H1 (cell line): ENCODE measurements around the gene RCAN2. TPM values are rescaled to one million over a fixed set of nuclear protein-coding genes. Genes with fewer than 3 reads are reported as not detected.

Source experiments
- CTCF ChIA-PET: fragments of 300-600 bp; sonication (Branson Sonifier 250); formaldehyde crosslinking; loops from one replicate; lab custom pipeline; 2021; ENCODE audit not compliant: partially characterized antibody; lab: Charles Lee
- POLR2A ChIA-PET: fragments of 300-600 bp; sonication (Branson Sonifier 250); formaldehyde crosslinking; loops from one replicate; lab custom pipeline; 2021; ENCODE audit warnings: inconsistent platforms; ENCODE audit not compliant: partially characterized antibody; lab: Charles Lee
- DNase-seq, 2 experiments: peaks; one replicate each; pipeline versions ENCODE4 v3.0.0 to v3.0.0-alpha.2; 2010 to 2022; ENCODE audit warnings: low spot score in 2 of 2, low read depth in 1 of 2, mixed read lengths in 1 of 2
- FAIRE-seq: peaks from 2 replicates; lab custom pipeline; 2011; peaks lifted over from hg19 to GRCh38; lab: Jason Lieb, UNC
- H2AFZ ChIP-seq: 2 replicates; pipeline ENCODE4 v1.8.1; 2012; ENCODE audit warnings: low read length, inconsistent platforms
- H2AK5ac ChIP-seq: 2 replicates; pipeline ENCODE4 v1.6.1; 2013; ENCODE audit warnings: low read depth, low read length
- H2BK120ac ChIP-seq: replicated peaks from 2 replicates; pipeline ENCODE3; 2013; ENCODE audit warnings: low read depth, low read length, inconsistent platforms
- H2BK12ac ChIP-seq: 2 replicates; pipeline ENCODE4 v1.6.1; 2013; ENCODE audit warnings: low read depth, low read length
- H2BK15ac ChIP-seq: 2 replicates; pipeline ENCODE4 v1.6.1; 2013; ENCODE audit warnings: low read length
- H2BK20ac ChIP-seq: 2 replicates; pipeline ENCODE4 v1.6.1; 2013; ENCODE audit warnings: low read length
- H2BK5ac ChIP-seq: 2 replicates; pipeline ENCODE4 v1.6.1; 2013; ENCODE audit warnings: low read depth, low read length
- H3K14ac ChIP-seq: 2 replicates; pipeline ENCODE4 v1.6.1; 2013; ENCODE audit warnings: inconsistent platforms; ENCODE audit not compliant: insufficient read length
- H3K18ac ChIP-seq: 2 replicates; pipeline ENCODE4 v1.6.1; 2013; ENCODE audit warnings: low read length; ENCODE audit errors: extremely low read depth
- H3K23ac ChIP-seq: 2 replicates; pipeline ENCODE4 v1.6.1; 2013; ENCODE audit warnings: inconsistent platforms; ENCODE audit not compliant: insufficient read length
- H3K23me2 ChIP-seq: 2 replicates; pipeline ENCODE4 v1.6.1; 2013; ENCODE audit warnings: low read depth, low read length
- H3K27ac ChIP-seq: 2 replicates; pipeline ENCODE4 v1.6.1; 2011; ENCODE audit warnings: low read depth, low read length, inconsistent platforms
- H3K27me3 ChIP-seq, 4 experiments: replicated peaks in 1 of 4; 1 replicate in 1 of 4; 2 replicates in 3 of 4; pipeline versions ENCODE4 v1.6.1 to v1.8.1; 2011 to 2013; ENCODE audit warnings: low read length in 3 of 4, mild to moderate bottlenecking in 3 of 4, inconsistent platforms in 2 of 4, mixed read lengths in 2 of 4, moderate library complexity in 1 of 4; ENCODE audit not compliant: control insufficient read depth in 3 of 4, insufficient read depth in 3 of 4; ENCODE audit errors: extremely low read depth in 1 of 4
- H3K36me3 ChIP-seq, 4 experiments: 2 replicates each; pipeline versions ENCODE4 v1.6.1 to v1.8.1; 2011 to 2013; ENCODE audit warnings: mild to moderate bottlenecking in 4 of 4, low read length in 3 of 4, moderate library complexity in 2 of 4, control low read depth in 1 of 4, inconsistent platforms in 1 of 4; ENCODE audit not compliant: insufficient read depth in 4 of 4, control insufficient read depth in 2 of 4
- H3K4ac ChIP-seq: replicated peaks from 2 replicates; pipeline ENCODE3; 2013; ENCODE audit warnings: low read length, low read depth, mixed read lengths, inconsistent platforms; ENCODE audit not compliant: insufficient read length
- H3K4me1 ChIP-seq, 4 experiments: replicated peaks in 1 of 4; 1 replicate in 1 of 4; 2 replicates in 3 of 4; pipeline versions ENCODE4 v1.6.1 to v1.8.1; 2011 to 2013; ENCODE audit warnings: low read length in 3 of 4, inconsistent platforms in 2 of 4, mixed read lengths in 1 of 4; ENCODE audit not compliant: insufficient read depth in 4 of 4, control insufficient read depth in 3 of 4
- H3K4me2 ChIP-seq, 2 experiments: 2 replicates each; pipeline versions ENCODE4 v1.6.1 to v1.8.1; 2011 to 2013; ENCODE audit warnings: low read depth in 2 of 2, low read length in 2 of 2, control low read depth in 1 of 2, inconsistent platforms in 1 of 2, mild to moderate bottlenecking in 1 of 2; ENCODE audit not compliant: insufficient read depth in 1 of 2
- H3K4me3 ChIP-seq, 4 experiments: fragments of 200-600, 300-600 bp in 1 of 4; sonication (generic), shearing (Covaris generic), sonication (Bioruptor Twin) in 1 of 4; 2 replicates each; pipeline versions ENCODE4 v1.5.1 to v1.8.1; 2011 to 2016; ENCODE audit warnings: low read length in 4 of 4, low read depth in 3 of 4, control low read depth in 2 of 4, inconsistent platforms in 2 of 4, mild to moderate bottlenecking in 2 of 4, mixed read lengths in 1 of 4, moderate library complexity in 1 of 4; ENCODE audit not compliant: insufficient read depth in 2 of 4; ENCODE audit errors: extremely low read depth in 1 of 4
- H3K56ac ChIP-seq: replicated peaks from 2 replicates; pipeline ENCODE3; 2013; ENCODE audit warnings: low read depth, mild to moderate bottlenecking, mixed read lengths, low read length, inconsistent platforms; ENCODE audit not compliant: insufficient read length
- H3K79me1 ChIP-seq: 2 replicates; pipeline ENCODE4 v1.6.1; 2013; ENCODE audit warnings: low read depth, low read length, control low read depth
- H3K79me2 ChIP-seq, 2 experiments: 2 replicates each; pipeline versions ENCODE4 v1.6.1 to v1.8.1; 2012 to 2013; ENCODE audit warnings: low read length in 2 of 2, mild to moderate bottlenecking in 2 of 2, inconsistent platforms in 1 of 2; ENCODE audit not compliant: insufficient read depth in 2 of 2, control insufficient read depth in 1 of 2
- H3K9ac ChIP-seq, 4 experiments: replicated peaks in 1 of 4; 1 replicate in 1 of 4; 2 replicates in 3 of 4; pipeline versions ENCODE4 v1.6.1 to v1.8.1; 2011 to 2013; ENCODE audit warnings: low read depth in 3 of 4, low read length in 3 of 4, control low read depth in 2 of 4, mild to moderate bottlenecking in 2 of 4, moderate library complexity in 2 of 4, inconsistent platforms in 1 of 4; ENCODE audit errors: extremely low read depth in 1 of 4
- H3K9me3 ChIP-seq, 2 experiments: 2 replicates each; pipeline versions ENCODE4 v1.6.1 to v1.8.1; 2012 to 2013; ENCODE audit warnings: mild to moderate bottlenecking in 2 of 2, moderate library complexity in 2 of 2, control low read depth in 1 of 2, inconsistent platforms in 1 of 2, low read depth in 1 of 2, low read length in 1 of 2, mixed read lengths in 1 of 2; ENCODE audit not compliant: insufficient read depth in 2 of 2
- H4K20me1 ChIP-seq, 2 experiments: replicated peaks in 1 of 2; 2 replicates each; pipeline versions ENCODE3 to v1.8.1; 2011 to 2013; ENCODE audit warnings: inconsistent platforms in 2 of 2, low read length in 2 of 2, mild to moderate bottlenecking in 1 of 2; ENCODE audit not compliant: insufficient read depth in 2 of 2, control insufficient read depth in 1 of 2
- H4K5ac ChIP-seq: 2 replicates; pipeline ENCODE4 v1.6.1; 2013; ENCODE audit warnings: low read length, low read depth, mixed read lengths, inconsistent platforms; ENCODE audit not compliant: insufficient read length
- H4K8ac ChIP-seq: 2 replicates; pipeline ENCODE4 v1.8.0; 2013; ENCODE audit warnings: mild to moderate bottlenecking, moderate library complexity, low read length, inconsistent platforms; ENCODE audit not compliant: insufficient read depth; ENCODE audit errors: extremely low read depth
- H4K91ac ChIP-seq: replicated peaks from 2 replicates; pipeline ENCODE3; 2013; ENCODE audit warnings: low read length, mixed read lengths, inconsistent platforms; ENCODE audit not compliant: insufficient read length
- CHD1 ChIP-seq: IDR thresholded peaks from 2 replicates; pipeline ENCODE4 v1.6.1; 2012; ENCODE audit warnings: low read depth, low read length, improper control_type of control experiment
- CTBP2 ChIP-seq: IDR thresholded peaks from 2 replicates; pipeline ENCODE4 v1.7.0; 2011; ENCODE audit warnings: borderline replicate concordance, mild to moderate bottlenecking, moderate library complexity, mixed read lengths, low read length; ENCODE audit not compliant: insufficient read depth, insufficient read length
- E2F6 ChIP-seq: IDR thresholded peaks from 2 replicates; pipeline ENCODE4 v1.6.1; 2012; ENCODE audit warnings: inconsistent platforms
- SP2 ChIP-seq: IDR thresholded peaks from 2 replicates; pipeline ENCODE4 v1.6.1; 2012; ENCODE audit warnings: mild to moderate bottlenecking, low read length, inconsistent platforms
- polyA plus RNA-seq, 7 experiments: library from polyadenylated mRNA; depleted of rRNA in 3 of 7; stranded (reverse) in 5 of 7; unstranded in 2 of 7; fragments of >200 nt in 5 of 7; fragments of 200-250 nt in 2 of 7; gene quantifications; 1 replicate in 5 of 7; 2 replicates in 1 of 7; 4 replicates in 1 of 7; pipeline versions ENCODE4 v1.2.1 to v1.2.3, GENCODE V29; 2011 to 2013; ENCODE audit warnings: missing spikeins in 2 of 7, mixed read lengths in 2 of 7
- total RNA-seq: library from RNA; stranded (reverse); fragmentation: NEBNext Ultra II Directional; extraction: Animal tissue kit (Norgen Biotek cat#: 25700); gene quantifications from 2 replicates; pipeline ENCODE4 v1.2.1, GENCODE V29; 2021

The RCAN2 gene
- total and polyA plus RNA-seq, 2 of the 8 experiments (the other 6 are each of a cell fraction or from before 2014, with no cell fraction given) = 5.0 to 8.5 TPM

- ChIA-PET POLR2A (no interaction called here), CTCF (interaction anchor here (1.4 to 2.1 kb wide), 2 partner anchors 9 to 13 kb away, joined by 4 to 5 read pairs; no protein-coding TSS in a partner anchor)
- no peak overlapping the region for H4K8ac ChIP-seq
- H2BK5ac ChIP-seq = no peak overlapping the region
- no peak overlapping the region for H2BK120ac ChIP-seq
- no peak overlapping the region for H2BK20ac ChIP-seq
- H3K9ac ChIP-seq = no peak overlapping the region
- TF ChIP-seq CTBP2 = no peak
- no peak for TF ChIP-seq SP2
- TF ChIP-seq E2F6 = no peak
- no peak for TF ChIP-seq CHD1
- no peak overlapping the region for H2AFZ ChIP-seq
- no peak overlapping the region for H4K5ac ChIP-seq
- H3K14ac ChIP-seq = no peak overlapping the region
- H2BK12ac ChIP-seq = no peak overlapping the region
- H3K4me2 ChIP-seq = no peak overlapping the region
- no peaks in the 10 kb centered on the region for H3K27me3 ChIP-seq
- no peak overlapping the region for H3K18ac ChIP-seq
- no peak overlapping the region for H4K91ac ChIP-seq
- H3K56ac ChIP-seq = no peak overlapping the region
- no peaks in the 10 kb centered on the region for H3K9me3 ChIP-seq
- H3K23ac ChIP-seq = no peak overlapping the region
- no peaks in the 10 kb centered on the region for H3K36me3 ChIP-seq
- H2BK15ac ChIP-seq = no peak overlapping the region
- H3K79me2 ChIP-seq = no peaks in the 10 kb centered on the region
- H4K20me1 ChIP-seq = no peaks in the 10 kb centered on the region
- no peak overlapping the region for H3K4ac ChIP-seq
- H3K79me1 ChIP-seq = no peaks in the 10 kb centered on the region
- no peak for DNase-seq
- FAIRE-seq = no peak
- H2AK5ac ChIP-seq = no peak overlapping the region
- H3K27ac ChIP-seq = no peak overlapping the region
- H3K4me1 ChIP-seq = no peaks in the 10 kb centered on the region
- H3K4me3 ChIP-seq = no peak overlapping the region
- no peaks in the 10 kb centered on the region; the same call in 1 of the 2 replicates for H3K23me2 ChIP-seq
These were observed 26.0 kb upstream of the RCAN2 start for GRCh38 chr6:46517202-46517601.
